Neuronal stem cell (in vitro differentiated cells): ENCODE measurements around the gene ATP6V1B1.

ENCODE experiments used
- DNase-seq: peaks from one replicate; pipeline ENCODE4 v3.0.0-alpha.2; 2013; ENCODE audit warnings: low spot score
- H2AFZ ChIP-seq: one replicate; pipeline ENCODE4 v1.6.1; 2013; ENCODE audit warnings: mild to moderate bottlenecking, low read length, inconsistent platforms
- H2AK5ac ChIP-seq: 2 replicates; pipeline ENCODE4 v1.6.1; 2013; ENCODE audit warnings: low read depth, mild to moderate bottlenecking, inconsistent platforms, low read length, moderate library complexity, mixed read lengths
- H2BK120ac ChIP-seq: 2 replicates; pipeline ENCODE4 v1.6.1; 2013; ENCODE audit warnings: low read depth, mild to moderate bottlenecking, inconsistent platforms, low read length, moderate library complexity, mixed read lengths
- H2BK12ac ChIP-seq: one replicate; pipeline ENCODE4 v1.6.1; 2013; ENCODE audit warnings: low read length, inconsistent platforms
- H2BK15ac ChIP-seq: 2 replicates; pipeline ENCODE4 v1.6.1; 2013; ENCODE audit warnings: mild to moderate bottlenecking, low read length, inconsistent platforms, mixed read lengths
- H2BK5ac ChIP-seq: one replicate; pipeline ENCODE4 v1.6.1; 2013; ENCODE audit warnings: inconsistent platforms, mild to moderate bottlenecking, low read length, moderate library complexity
- H3K14ac ChIP-seq: one replicate; pipeline ENCODE4 v1.6.1; 2013; ENCODE audit warnings: low read length, inconsistent platforms
- H3K18ac ChIP-seq: 2 replicates; pipeline ENCODE4 v1.6.1; 2013; ENCODE audit warnings: low read length, inconsistent platforms
- H3K23ac ChIP-seq: 2 replicates; pipeline ENCODE4 v1.6.1; 2013; ENCODE audit warnings: low read depth, mild to moderate bottlenecking, mixed read lengths, low read length, inconsistent platforms; ENCODE audit not compliant: poor library complexity
- H3K27ac ChIP-seq: replicated peaks from 3 replicates; pipeline ENCODE4 v1.5.1; 2013; ENCODE audit warnings: low read length, inconsistent platforms
- H3K27me3 ChIP-seq, 3 experiments: 2 replicates each; pipeline ENCODE4 v1.6.1; 2013; ENCODE audit warnings: low read length in 3 of 3, mild to moderate bottlenecking in 2 of 3, inconsistent platforms in 1 of 3, low read depth in 1 of 3, mixed read lengths in 1 of 3, moderate library complexity in 1 of 3; ENCODE audit not compliant: control insufficient read depth in 3 of 3, insufficient read depth in 3 of 3
- H3K36me3 ChIP-seq, 2 donors: replicated peaks in 1 of 2; 2 replicates each; pipeline ENCODE4 v1.6.1; 2013; ENCODE audit warnings: low read length in 2 of 2; ENCODE audit not compliant: control insufficient read depth in 2 of 2, insufficient read depth in 2 of 2
- H3K4ac ChIP-seq: 2 replicates; pipeline ENCODE4 v1.6.1; 2013; ENCODE audit warnings: inconsistent platforms, mild to moderate bottlenecking, low read length, moderate library complexity
- H3K4me1 ChIP-seq, 2 donors: 1 replicate in 1 of 2; 2 replicates in 1 of 2; pipeline ENCODE4 v1.6.1; 2013; ENCODE audit warnings: low read length in 2 of 2, low read depth in 1 of 2; ENCODE audit not compliant: control insufficient read depth in 2 of 2, insufficient read depth in 1 of 2
- H3K4me2 ChIP-seq: one replicate; pipeline ENCODE4 v1.6.1; 2013; ENCODE audit warnings: mild to moderate bottlenecking, low read length, inconsistent platforms; ENCODE audit not compliant: insufficient read depth, poor library complexity, severe bottlenecking
- H3K4me3 ChIP-seq, 2 donors: 2 replicates each; pipeline ENCODE4 v1.5.1; 2013; ENCODE audit warnings: low read length in 2 of 2, mild to moderate bottlenecking in 2 of 2, inconsistent platforms in 1 of 2, moderate library complexity in 1 of 2
- H3K79me1 ChIP-seq: one replicate; pipeline ENCODE4 v1.6.1; 2013; ENCODE audit warnings: low read depth, mild to moderate bottlenecking, inconsistent platforms, low read length, moderate library complexity
- H3K9ac ChIP-seq: one replicate; pipeline ENCODE4 v1.6.1; 2013; ENCODE audit warnings: mild to moderate bottlenecking, low read depth, low read length, inconsistent platforms; ENCODE audit not compliant: poor library complexity
- H3K9me3 ChIP-seq, 2 donors: replicated peaks in 1 of 2; 2 replicates each; pipeline versions ENCODE3 to v1.6.1; 2013; ENCODE audit warnings: low read length in 2 of 2, mild to moderate bottlenecking in 2 of 2, inconsistent platforms in 1 of 2, low read depth in 1 of 2, mixed read lengths in 1 of 2, moderate library complexity in 1 of 2; ENCODE audit not compliant: control insufficient read depth in 2 of 2, insufficient read depth in 1 of 2
- H4K8ac ChIP-seq: one replicate; pipeline ENCODE4 v1.6.1; 2013; ENCODE audit warnings: low read depth, mild to moderate bottlenecking, inconsistent platforms, low read length, moderate library complexity
- H4K91ac ChIP-seq: one replicate; pipeline ENCODE4 v1.6.1; 2013; ENCODE audit warnings: low read length, low read depth, mild to moderate bottlenecking, inconsistent platforms; ENCODE audit not compliant: poor library complexity
- WGBS, 2 donors: extraction: QIAGEN DNeasy Blood & Tissue Kit; methylation state at CpG; one replicate each; pipeline ENCODE4 v1.1.7; 2013; ENCODE audit warnings: missing lambda C conversion rate in 2 of 2, mixed read lengths in 1 of 2; ENCODE audit not compliant: insufficient read length in 2 of 2, insufficient replicate concordance in 1 of 2; ENCODE audit errors: extremely low coverage in 2 of 2; 5-methylcytosine and 5-hydroxymethylcytosine counted together

Gene ATP6V1B1

GRCh38 chr2:70964596-70965386, 29.1 kb downstream of the ATP6V1B1 start:
- Histone ChIP-seq H3K4me3 (peak overlapping the region in 1 of 2 donors; percentile 68), H3K27me3 (peaks cover 0 to 25% (median 7%) of the 10 kb centered on the region in 3 experiments)
- no CpG with 5 or more reads among the region's 59 CpGs for WGBS, 2 donors

DNA sequence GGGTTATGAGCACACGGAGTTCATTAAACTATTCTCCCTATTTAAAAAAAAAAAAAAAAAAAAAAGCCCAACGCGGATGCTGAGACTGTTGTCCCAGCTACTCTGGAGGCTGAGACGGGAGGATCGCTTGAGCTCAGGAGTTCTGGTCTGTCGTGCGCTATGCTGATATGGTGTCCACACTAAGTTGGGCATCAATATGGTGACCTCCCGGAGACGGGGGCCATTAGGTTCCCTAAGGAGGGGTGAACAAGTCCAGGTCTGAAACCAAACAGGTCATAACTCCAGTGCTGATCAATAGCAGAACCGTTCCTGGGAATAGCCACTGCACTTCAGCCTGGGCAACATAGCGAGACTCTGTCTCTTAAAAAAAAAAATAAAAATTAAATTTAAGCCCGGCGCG, 29.8 kb downstream of the ATP6V1B1 start:
- no CpG with 5 or more reads among the region's 14 CpGs for WGBS, 2 donors
- DNase-seq, result no peak
- H3K9ac ChIP-seq, result no peak overlapping the region

More at GRCh38 chr2:70964596-70965386, 29.1 kb downstream of the ATP6V1B1 start:
- no peak overlapping the region for H2AK5ac ChIP-seq
- peak overlapping the region; percentile 47 for H3K14ac ChIP-seq
- H3K18ac ChIP-seq, result peak overlapping the region; percentile 96
- H3K36me3 ChIP-seq, result no peaks in the 10 kb centered on the region
- H3K4me2 ChIP-seq, result peak overlapping the region; percentile 73
- DNase-seq, result peak; percentile 73
- no peak overlapping the region for H2BK120ac ChIP-seq
- no peak overlapping the region for H4K91ac ChIP-seq
- H3K79me1 ChIP-seq, result no peaks in the 10 kb centered on the region
- peak overlapping the region; percentile 26 for H3K4ac ChIP-seq
- no peak overlapping the region for H4K8ac ChIP-seq
- H2BK12ac ChIP-seq, result no peak overlapping the region
- peak overlapping the region; percentile 94 for H2BK15ac ChIP-seq
- H3K27ac ChIP-seq, result no peak overlapping the region
- no peaks in the 10 kb centered on the region for H3K9me3 ChIP-seq
- no peak overlapping the region for H2BK5ac ChIP-seq
- H2AFZ ChIP-seq, result peak overlapping the region; percentile 62
- H3K23ac ChIP-seq, result peak overlapping the region; percentile 44
- peaks cover 0 to 3% of the 10 kb centered on the region in 2 donors for H3K4me1 ChIP-seq
- H3K9ac ChIP-seq, result peak overlapping the region; percentile 81

GRCh38 chr2:70966681-70967080, 31.0 kb downstream of the ATP6V1B1 start:
- Histone ChIP-seq H3K4ac (no peak overlapping the region), H3K4me1 (peaks cover 0 to 3% of the 10 kb centered on the region in 2 donors), H2BK15ac (no peak overlapping the region), H3K27ac (no peak overlapping the region), H3K4me3 (no peak overlapping the region), H4K8ac (no peak overlapping the region), H3K79me1 (no peaks in the 10 kb centered on the region), H3K23ac (no peak overlapping the region), H3K4me2 (no peak overlapping the region), H2AK5ac (no peak overlapping the region), H4K91ac (no peak overlapping the region), H2AFZ (no peak overlapping the region), H3K36me3 (no peaks in the 10 kb centered on the region), H3K18ac (no peak overlapping the region), H3K14ac (no peak overlapping the region), H2BK5ac (no peak overlapping the region), H3K9ac (no peak overlapping the region), H3K9me3 (no peaks in the 10 kb centered on the region), H2BK120ac (no peak overlapping the region), H2BK12ac (no peak overlapping the region), H3K27me3 (peaks cover 0 to 25% (median 7%) of the 10 kb centered on the region in 3 experiments)
- no peak for DNase-seq
- no CpG with 5 or more reads among the region's 4 CpGs for WGBS, 2 donors

More for the DNA sequence above, 29.8 kb downstream of the ATP6V1B1 start:
- Histone ChIP-seq H2BK5ac (no peak overlapping the region), H3K4me3 (no peak overlapping the region), H3K27me3 (peaks cover 0 to 25% (median 7%) of the 10 kb centered on the region in 3 experiments), H3K14ac (no peak overlapping the region), H3K23ac (no peak overlapping the region), H2BK12ac (no peak overlapping the region), H3K18ac (no peak overlapping the region), H3K4me2 (no peak overlapping the region), H3K79me1 (no peaks in the 10 kb centered on the region), H3K4ac (no peak overlapping the region), H4K8ac (no peak overlapping the region), H3K36me3 (no peaks in the 10 kb centered on the region), H3K27ac (no peak overlapping the region), H4K91ac (no peak overlapping the region), H3K9me3 (no peaks in the 10 kb centered on the region), H3K4me1 (peaks cover 0 to 3% of the 10 kb centered on the region in 2 donors), H2AK5ac (no peak overlapping the region), H2AFZ (no peak overlapping the region), H2BK120ac (no peak overlapping the region), H2BK15ac (no peak overlapping the region)

DNA sequence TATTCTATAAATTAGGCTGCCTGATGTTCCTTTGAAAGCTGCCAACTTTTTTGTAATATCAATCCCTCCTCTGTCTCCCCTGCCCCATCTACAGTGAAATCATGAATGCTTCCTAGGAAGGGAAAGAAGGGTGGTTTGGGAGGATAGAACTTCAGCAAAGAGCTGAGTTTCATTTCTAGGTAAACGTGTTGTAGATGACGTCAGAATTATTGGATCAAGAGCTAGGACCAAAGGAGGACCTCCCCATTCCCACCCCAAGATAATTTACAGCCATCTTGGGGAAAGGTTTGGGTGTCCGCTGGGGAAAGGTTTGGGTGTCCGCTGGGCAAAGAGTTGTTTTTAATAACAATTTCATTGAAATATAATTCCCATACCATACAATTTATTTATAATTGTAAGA, 31.5 kb downstream of the ATP6V1B1 start:
- H3K27me3 ChIP-seq, result peaks cover 0 to 25% (median 7%) of the 10 kb centered on the region in 3 experiments
- no peak overlapping the region for H3K9ac ChIP-seq
- no peaks in the 10 kb centered on the region for H3K9me3 ChIP-seq
- DNase-seq, result no peak
- no peak overlapping the region for H2AK5ac ChIP-seq
- H2BK12ac ChIP-seq, result no peak overlapping the region
- H2BK15ac ChIP-seq, result no peak overlapping the region
- H4K91ac ChIP-seq, result no peak overlapping the region
- no peak overlapping the region for H3K27ac ChIP-seq
- no peak overlapping the region for H3K4me3 ChIP-seq
- no peak overlapping the region for H3K23ac ChIP-seq
- no peak overlapping the region for H2BK120ac ChIP-seq
- H2AFZ ChIP-seq, result no peak overlapping the region
- no peak overlapping the region for H3K4me2 ChIP-seq
- no peak overlapping the region for H3K18ac ChIP-seq
- no peak overlapping the region for H3K14ac ChIP-seq
- H4K8ac ChIP-seq, result no peak overlapping the region
- no peak overlapping the region for H2BK5ac ChIP-seq
- no CpG with 5 or more reads among the region's 4 CpGs for WGBS, 2 donors
- no peaks in the 10 kb centered on the region for H3K79me1 ChIP-seq
- no peak overlapping the region for H3K4ac ChIP-seq
- peaks cover 0 to 3% of the 10 kb centered on the region in 2 donors for H3K4me1 ChIP-seq
- H3K36me3 ChIP-seq, result no peaks in the 10 kb centered on the region
